ENCODE results near the gene MAPKAPK2.

The MAPKAPK2 gene

DNA sequence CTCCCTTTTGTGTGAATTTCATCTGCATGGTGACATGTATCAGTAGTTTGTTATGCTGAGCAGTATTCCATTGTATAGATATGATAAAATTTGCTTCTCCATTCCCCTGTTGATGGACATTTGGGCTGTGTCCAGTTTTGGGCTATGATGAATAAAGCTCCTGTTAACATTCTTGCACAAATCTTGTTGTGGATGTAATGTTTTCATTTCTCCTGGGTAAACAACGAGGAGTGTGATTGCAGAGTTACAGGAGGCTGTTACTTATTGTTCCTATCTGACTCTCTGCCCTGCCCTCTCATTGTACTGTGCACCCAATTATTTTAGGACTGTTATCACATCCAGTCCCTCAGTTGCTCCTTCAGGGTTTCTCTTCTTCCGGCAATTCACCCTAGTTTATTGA lies 24.2 kb downstream of the MAPKAPK2 start:
- H3K4me3 ChIP-seq (ENCODE audit: control insufficient read depth, low read depth, low read length): no peak overlapping the region
- TF ChIP-seq, protein P1, sequence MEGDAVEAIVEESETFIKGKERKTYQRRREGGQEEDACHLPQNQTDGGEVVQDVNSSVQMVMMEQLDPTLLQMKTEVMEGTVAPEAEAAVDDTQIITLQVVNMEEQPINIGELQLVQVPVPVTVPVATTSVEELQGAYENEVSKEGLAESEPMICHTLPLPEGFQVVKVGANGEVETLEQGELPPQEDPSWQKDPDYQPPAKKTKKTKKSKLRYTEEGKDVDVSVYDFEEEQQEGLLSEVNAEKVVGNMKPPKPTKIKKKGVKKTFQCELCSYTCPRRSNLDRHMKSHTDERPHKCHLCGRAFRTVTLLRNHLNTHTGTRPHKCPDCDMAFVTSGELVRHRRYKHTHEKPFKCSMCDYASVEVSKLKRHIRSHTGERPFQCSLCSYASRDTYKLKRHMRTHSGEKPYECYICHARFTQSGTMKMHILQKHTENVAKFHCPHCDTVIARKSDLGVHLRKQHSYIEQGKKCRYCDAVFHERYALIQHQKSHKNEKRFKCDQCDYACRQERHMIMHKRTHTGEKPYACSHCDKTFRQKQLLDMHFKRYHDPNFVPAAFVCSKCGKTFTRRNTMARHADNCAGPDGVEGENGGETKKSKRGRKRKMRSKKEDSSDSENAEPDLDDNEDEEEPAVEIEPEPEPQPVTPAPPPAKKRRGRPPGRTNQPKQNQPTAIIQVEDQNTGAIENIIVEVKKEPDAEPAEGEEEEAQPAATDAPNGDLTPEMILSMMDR (IDR thresholded peaks at IDR 0.05; ENCODE audit: control insufficient read depth, insufficient read depth, low read depth, low read length, missing control alignments): no peak
- no peak for DNase-seq (ENCODE audit: low read depth)

DNA sequence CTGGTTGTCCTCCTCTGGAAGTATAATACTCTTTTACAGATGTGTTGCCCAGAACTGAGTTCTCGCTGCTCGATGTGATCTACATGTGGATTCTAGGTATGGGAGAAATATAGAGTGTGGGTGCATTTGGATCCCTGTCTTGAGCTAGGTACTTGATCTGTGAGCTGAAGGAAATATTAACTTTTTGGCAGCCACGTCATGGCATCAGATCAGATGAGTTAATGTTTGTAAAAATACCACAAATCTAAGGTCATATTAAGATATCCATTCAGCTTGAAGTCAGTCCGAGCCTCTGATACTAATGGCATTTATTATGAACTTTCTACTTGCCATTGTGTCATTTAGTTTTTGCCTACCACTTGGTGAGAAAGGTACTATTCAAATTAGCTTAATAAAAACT lies 24.6 kb downstream of the MAPKAPK2 start:
- TF ChIP-seq, protein P1 (IDR thresholded peaks at IDR 0.05; ENCODE audit: control insufficient read depth, insufficient read depth, low read depth, low read length, missing control alignments): no peak
- no peak for DNase-seq (ENCODE audit: low read depth)
- no peak overlapping the region for H3K4me3 ChIP-seq (ENCODE audit: control insufficient read depth, low read depth, low read length)

GRCh38 chr1:206709772-206710459 lies 25.2 kb downstream of the MAPKAPK2 start:
- TF ChIP-seq, protein P1 (IDR thresholded peaks at IDR 0.05; ENCODE audit: control insufficient read depth, insufficient read depth, low read depth, low read length, missing control alignments): no peak
- DNase-seq (ENCODE audit: low read depth): no peak
- no peak overlapping the region for H3K4me3 ChIP-seq (ENCODE audit: control insufficient read depth, low read depth, low read length)

- TF ChIP-seq, protein P1 (IDR thresholded peaks at IDR 0.05; ENCODE audit: control insufficient read depth, insufficient read depth, low read depth, low read length, missing control alignments): no peak
- no peak overlapping the region for H3K4me3 ChIP-seq (ENCODE audit: control insufficient read depth, low read depth, low read length)
- no peak for DNase-seq (ENCODE audit: low read depth)
These were observed 25.7 kb downstream of the MAPKAPK2 start for GRCh38 chr1:206710460-206710823.

DNA sequence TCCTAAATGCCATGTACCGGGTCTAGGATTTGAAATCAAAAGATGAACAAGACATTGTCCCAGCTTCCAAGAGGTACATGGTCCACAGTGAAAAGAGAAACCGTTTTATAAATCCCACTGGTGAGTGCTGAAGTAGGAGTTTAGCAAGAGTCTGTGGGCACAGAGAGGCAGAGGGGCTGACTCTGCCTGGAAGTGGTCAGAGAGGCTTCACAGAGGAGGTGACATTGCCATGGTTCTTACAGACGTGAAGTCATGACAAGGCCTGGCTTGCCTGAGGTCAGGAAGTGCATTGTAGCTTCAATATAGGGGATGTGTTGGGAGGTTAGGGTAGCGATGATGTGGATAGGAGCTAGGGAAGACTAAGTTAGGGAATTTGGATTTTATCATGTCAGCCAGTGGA lies 28.4 kb downstream of the MAPKAPK2 start:
- no peak for DNase-seq (ENCODE audit: low read depth)
- H3K4me3 ChIP-seq (ENCODE audit: control insufficient read depth, low read depth, low read length): no peak overlapping the region
- TF ChIP-seq, protein P1 (IDR thresholded peaks at IDR 0.05; ENCODE audit: control insufficient read depth, insufficient read depth, low read depth, low read length, missing control alignments): no peak

DNA sequence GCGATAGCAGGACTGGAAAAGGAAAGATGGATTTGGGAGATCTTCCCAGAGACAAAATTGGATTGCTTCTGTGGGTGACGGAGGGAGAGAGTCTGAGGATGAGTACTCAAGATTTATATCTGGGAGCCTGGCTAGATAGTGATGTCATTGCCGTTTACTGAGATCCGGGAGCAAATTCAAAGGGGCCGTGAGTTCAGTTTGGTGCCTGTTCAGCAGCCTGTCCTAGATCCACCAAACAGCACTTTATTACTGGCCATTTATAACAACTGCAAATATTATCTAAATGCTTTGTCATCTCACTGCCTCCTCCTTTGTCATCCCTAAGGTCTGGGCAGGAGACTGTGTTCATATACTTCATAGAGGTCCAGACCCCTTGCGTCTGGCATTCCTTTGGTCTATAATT lies 29.2 kb downstream of the MAPKAPK2 start:
- H3K4me3 ChIP-seq (ENCODE audit: control insufficient read depth, low read depth, low read length): no peak overlapping the region
- DNase-seq (ENCODE audit: low read depth): no peak
- TF ChIP-seq, protein P1 (IDR thresholded peaks at IDR 0.05; ENCODE audit: control insufficient read depth, insufficient read depth, low read depth, low read length, missing control alignments): no peak

All from AG09309 (cell line).